Body of pancreas (tissue), 4 donors: Measurements from ENCODE around the gene DLG1.

Source experiments
- CTCF ChIP-seq, 7 experiments: fragments of 450-650 bp in 4 of 7; fragments of 200-600 bp in 3 of 7; sonication (generic) in 3 of 7; IDR thresholded peaks; one replicate each; pipeline ENCODE4 v1.5.1; 2016 to 2019; ENCODE audit warnings: antibody characterized with exemption in 7 of 7
- POLR2A ChIP-seq, 3 donors: fragments of 450-650 bp; IDR thresholded peaks; one replicate each; pipeline ENCODE4 v1.6.1; 2016; ENCODE audit warnings: antibody characterized with exemption in 3 of 3, mild to moderate bottlenecking in 2 of 3

DNA sequence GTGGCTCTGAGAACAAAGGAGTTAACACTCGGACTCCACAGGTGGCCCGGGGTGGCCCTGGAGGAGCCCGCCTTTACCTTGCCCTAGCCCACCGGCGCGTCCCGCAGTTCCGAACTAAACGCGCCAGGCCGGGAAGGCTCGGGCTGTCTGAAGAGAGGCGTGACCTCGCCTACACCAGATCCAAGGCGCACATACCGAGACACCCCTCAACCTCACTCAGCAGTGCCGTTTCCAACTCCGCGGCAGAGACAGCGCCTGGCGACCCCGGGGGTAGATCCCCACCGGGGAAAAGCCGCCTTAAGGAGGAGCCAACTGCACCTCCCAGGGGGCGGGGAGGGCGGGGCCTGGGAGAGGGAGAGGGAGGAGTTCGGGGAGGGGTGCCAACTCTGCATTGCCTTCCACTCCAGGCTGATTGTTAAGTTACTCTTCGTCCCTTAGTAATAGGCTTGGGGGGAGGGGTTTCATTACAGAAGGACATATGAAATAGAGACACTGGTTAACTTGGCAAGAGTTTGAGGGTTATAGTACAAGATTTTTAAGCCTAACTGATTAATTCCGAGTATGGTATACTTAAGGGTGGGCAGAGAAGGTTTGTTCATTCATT, at the start of gene DLG1:
- TF ChIP-seq CTCF (IDR thresholded peaks at IDR 0.05) (no peak), POLR2A (IDR thresholded peaks at IDR 0.05) (peak in 2 of 3 donors; percentile 38 to 86)
